ENCODE results near the gene TMEM53. TPM values are rescaled to one million over a fixed set of nuclear protein-coding genes. Genes with fewer than 3 reads are reported as not detected.

Gene TMEM53
- polyA plus RNA-seq, 1 of the 3 experiments (the other 2 are of a cell fraction): 14.9 TPM

DNA sequence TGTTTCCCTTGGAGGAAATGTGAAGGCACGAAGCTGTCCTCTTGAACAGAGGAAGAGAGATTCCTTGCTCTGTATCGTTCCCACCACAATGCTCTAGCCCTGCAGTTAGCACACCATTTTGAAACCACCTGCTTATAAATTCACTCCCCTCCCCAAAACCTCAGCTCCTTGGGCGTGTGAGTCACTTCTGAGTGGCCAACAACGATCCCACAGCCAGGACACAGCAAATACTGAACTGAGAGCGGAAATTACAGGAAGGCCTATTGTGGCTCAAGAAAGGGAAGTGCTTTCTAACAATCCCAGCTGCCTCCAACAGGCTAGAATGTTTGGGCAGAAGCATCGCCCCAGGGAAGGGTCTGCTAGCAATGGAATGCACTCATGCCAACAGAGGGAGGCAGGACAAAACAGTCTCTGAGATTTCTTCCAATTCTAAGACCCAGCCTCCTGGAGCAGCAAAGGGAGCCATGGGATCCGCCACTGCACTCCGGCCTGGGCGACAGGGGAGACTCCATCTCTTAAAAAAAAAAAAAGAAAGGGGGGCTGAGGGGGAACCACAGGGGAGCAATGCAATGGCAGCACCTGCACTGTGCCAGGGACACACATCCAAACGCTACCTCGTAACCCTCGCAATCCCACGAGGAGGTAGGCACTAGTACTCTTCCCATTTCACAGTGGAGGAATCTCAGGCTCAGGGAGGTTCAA lies 1.9 kb downstream of the TMEM53 start:
- H3K4me3 ChIP-seq (ENCODE audit: low read depth in 2 of 2, low read length in 1 of 2): no peak overlapping the region
- H3K4me1 ChIP-seq (ENCODE audit: control insufficient read depth in 1 of 2, insufficient read depth in 2 of 2, low read depth in 1 of 2, low read length in 1 of 2): peaks cover 7 to 24% of the 10 kb centered on the region in 2 experiments; a peak in 1 of 4 replicates
- H3K9me2 ChIP-seq: no peaks in the 10 kb centered on the region
- WGBS (ENCODE audit: low lambda C conversion rate): 83% methylated on average over 13 of the region's 13 CpGs
- CTCF ChIA-PET: interaction anchor here (0.6 to 5.9 kb wide), 6 partner anchors 10 to 272 kb away, joined by 3 to 48 read pairs (median 5); no protein-coding TSS in a partner anchor
- no peak overlapping the region for H3K9ac ChIP-seq
- no peak overlapping the region for H2AFZ ChIP-seq (ENCODE audit: low read depth)
- H3F3A ChIP-seq (replicated peaks; ENCODE audit: insufficient read depth): no peaks in the 10 kb centered on the region
- H3K4me2 ChIP-seq: no peak overlapping the region; the same call in 1 of the 2 replicates
- H3K27ac ChIP-seq (ENCODE audit: low read depth in 2 of 2, low read length in 1 of 2): no peak overlapping the region
- no peak for TF ChIP-seq MXI1 (IDR thresholded peaks at IDR 0.05; ENCODE audit: low read depth, low read length)
- no peak for TF ChIP-seq FOXM1 (IDR thresholded peaks at IDR 0.05; ENCODE audit: low read depth)
- TF ChIP-seq SMC3 (IDR thresholded peaks at IDR 0.05; ENCODE audit: low read depth, low read length): no peak
- TF ChIP-seq, protein P1, sequence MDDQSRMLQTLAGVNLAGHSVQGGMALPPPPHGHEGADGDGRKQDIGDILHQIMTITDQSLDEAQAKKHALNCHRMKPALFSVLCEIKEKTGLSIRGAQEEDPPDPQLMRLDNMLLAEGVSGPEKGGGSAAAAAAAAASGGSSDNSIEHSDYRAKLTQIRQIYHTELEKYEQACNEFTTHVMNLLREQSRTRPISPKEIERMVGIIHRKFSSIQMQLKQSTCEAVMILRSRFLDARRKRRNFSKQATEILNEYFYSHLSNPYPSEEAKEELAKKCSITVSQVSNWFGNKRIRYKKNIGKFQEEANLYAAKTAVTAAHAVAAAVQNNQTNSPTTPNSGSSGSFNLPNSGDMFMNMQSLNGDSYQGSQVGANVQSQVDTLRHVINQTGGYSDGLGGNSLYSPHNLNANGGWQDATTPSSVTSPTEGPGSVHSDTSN (IDR thresholded peaks at IDR 0.05): no peak
- no peak for TF ChIP-seq USF2 (IDR thresholded peaks at IDR 0.05; ENCODE audit: borderline replicate concordance, low read depth, low read length)
- no peak for TF ChIP-seq RCOR1 (IDR thresholded peaks at IDR 0.05; ENCODE audit: low read length)
- no peak for TF ChIP-seq POLR2AphosphoS5 (IDR thresholded peaks at IDR 0.05; ENCODE audit: low read depth, low read length)
- TF ChIP-seq, protein P2, sequence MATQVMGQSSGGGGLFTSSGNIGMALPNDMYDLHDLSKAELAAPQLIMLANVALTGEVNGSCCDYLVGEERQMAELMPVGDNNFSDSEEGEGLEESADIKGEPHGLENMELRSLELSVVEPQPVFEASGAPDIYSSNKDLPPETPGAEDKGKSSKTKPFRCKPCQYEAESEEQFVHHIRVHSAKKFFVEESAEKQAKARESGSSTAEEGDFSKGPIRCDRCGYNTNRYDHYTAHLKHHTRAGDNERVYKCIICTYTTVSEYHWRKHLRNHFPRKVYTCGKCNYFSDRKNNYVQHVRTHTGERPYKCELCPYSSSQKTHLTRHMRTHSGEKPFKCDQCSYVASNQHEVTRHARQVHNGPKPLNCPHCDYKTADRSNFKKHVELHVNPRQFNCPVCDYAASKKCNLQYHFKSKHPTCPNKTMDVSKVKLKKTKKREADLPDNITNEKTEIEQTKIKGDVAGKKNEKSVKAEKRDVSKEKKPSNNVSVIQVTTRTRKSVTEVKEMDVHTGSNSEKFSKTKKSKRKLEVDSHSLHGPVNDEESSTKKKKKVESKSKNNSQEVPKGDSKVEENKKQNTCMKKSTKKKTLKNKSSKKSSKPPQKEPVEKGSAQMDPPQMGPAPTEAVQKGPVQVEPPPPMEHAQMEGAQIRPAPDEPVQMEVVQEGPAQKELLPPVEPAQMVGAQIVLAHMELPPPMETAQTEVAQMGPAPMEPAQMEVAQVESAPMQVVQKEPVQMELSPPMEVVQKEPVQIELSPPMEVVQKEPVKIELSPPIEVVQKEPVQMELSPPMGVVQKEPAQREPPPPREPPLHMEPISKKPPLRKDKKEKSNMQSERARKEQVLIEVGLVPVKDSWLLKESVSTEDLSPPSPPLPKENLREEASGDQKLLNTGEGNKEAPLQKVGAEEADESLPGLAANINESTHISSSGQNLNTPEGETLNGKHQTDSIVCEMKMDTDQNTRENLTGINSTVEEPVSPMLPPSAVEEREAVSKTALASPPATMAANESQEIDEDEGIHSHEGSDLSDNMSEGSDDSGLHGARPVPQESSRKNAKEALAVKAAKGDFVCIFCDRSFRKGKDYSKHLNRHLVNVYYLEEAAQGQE (IDR thresholded peaks at IDR 0.05; ENCODE audit: low read depth, low read length): no peak
- TF ChIP-seq TEAD4 (IDR thresholded peaks at IDR 0.05; ENCODE audit: borderline replicate concordance, insufficient read depth): no peak
- TF ChIP-seq TAF1 (IDR thresholded peaks at IDR 0.05; ENCODE audit: borderline replicate concordance, low read depth, low read length): no peak
- TF ChIP-seq RAD21 (IDR thresholded peaks at IDR 0.05; ENCODE audit: low read length): no peak
- no peak for TF ChIP-seq EP300 (IDR thresholded peaks at IDR 0.05; ENCODE audit: borderline replicate concordance in 1 of 2, low read depth in 1 of 2, low read length in 1 of 2)
- no peak for TF ChIP-seq ELF1 (IDR thresholded peaks at IDR 0.05)
- no peak for TF ChIP-seq CHD2 (IDR thresholded peaks at IDR 0.05; ENCODE audit: low read length, partially characterized antibody)
- H3K9me3 ChIP-seq: no peaks in the 10 kb centered on the region
- no peak for DNase-seq
- POLR2A ChIA-PET: interaction anchor here (0.5 kb wide), 1 partner anchor 348 kb away, joined by 3 read pairs; no protein-coding TSS in a partner anchor
- no peaks in the 10 kb centered on the region for H3K27me3 ChIP-seq (ENCODE audit: insufficient read depth)
- peaks cover 6% of the 10 kb centered on the region; the same call in 1 of the 2 replicates for H3K79me2 ChIP-seq (ENCODE audit: insufficient read depth)
- no peaks in the 10 kb centered on the region for H4K20me1 ChIP-seq (ENCODE audit: insufficient read depth)
- no peaks in the 10 kb centered on the region for H3K36me3 ChIP-seq (replicated peaks in 1 of 2; ENCODE audit: control insufficient read depth in 1 of 2, insufficient read depth in 2 of 2, low read length in 1 of 2)
